Activated T-cell treated with anti-CD3 and anti-CD28 coated beads, Interleukin-2, amount 50 U/mL, for 72 hours (primary cell): Measurements from ENCODE around the gene LPP. TPM values are rescaled to one million over a fixed set of nuclear protein-coding genes. Genes with fewer than 3 reads are reported as not detected.
A peak's percentile ranks its signal among the peaks of the same experiment; 100 is the strongest.

Experiments used
- ATAC-seq, 2 donors: fragments of 150-1000 bp; cut with Tn5 transposase; replicated peaks in 1 of 2; 2 replicates each; pipeline ENCODE4 v1.10.0; 2021; ENCODE audit warnings: moderate library complexity in 2 of 2, mild to moderate bottlenecking in 1 of 2
- DNase-seq, 2 donors: peaks; one replicate each; pipeline ENCODE4 v3.0.0; 2021 to 2022; ENCODE audit warnings: mixed read lengths in 1 of 2
- H3K27ac Mint-ChIP-seq: one replicate; pipeline ENCODE4 v1.8.0; 2022; ENCODE audit warnings: mild to moderate bottlenecking, moderate library complexity, mixed read lengths
- H3K27me3 Mint-ChIP-seq: one replicate; pipeline ENCODE4 v1.8.0; 2022; ENCODE audit warnings: low read depth, mixed read lengths
- H3K36me3 Mint-ChIP-seq, 2 donors: one replicate each; pipeline ENCODE4 v1.8.0; 2022; ENCODE audit warnings: mixed read lengths in 2 of 2, mild to moderate bottlenecking in 1 of 2; ENCODE audit not compliant: insufficient read depth in 2 of 2
- H3K4me1 Mint-ChIP-seq: one replicate; pipeline ENCODE4 v1.8.0; 2022; ENCODE audit warnings: low read depth, mixed read lengths
- H3K4me3 Mint-ChIP-seq, 2 donors: one replicate each; pipeline ENCODE4 v1.8.0; 2022; ENCODE audit warnings: mild to moderate bottlenecking in 2 of 2, mixed read lengths in 2 of 2, moderate library complexity in 2 of 2
- H3K9me3 Mint-ChIP-seq, 2 donors: one replicate each; pipeline ENCODE4 v1.8.0; 2022; ENCODE audit warnings: mixed read lengths in 2 of 2
- total RNA-seq, 2 donors: library from RNA; stranded (reverse); gene quantifications; one replicate each; pipeline ENCODE4 v1.2.3, GENCODE V29; 2022

LPP gene
- total RNA-seq, 2 donors from 2014 or later: 50.4 to 67.7 TPM

- H3K4me3 Mint-ChIP-seq: no peak overlapping the region
- H3K36me3 Mint-ChIP-seq: peaks cover 0 to 4% of the 10 kb centered on the region in 2 donors
- no peak overlapping the region for H3K27ac Mint-ChIP-seq
These were observed 516.5 kb downstream of the LPP start for GRCh38 chr3:188670446-188670845.

GRCh38 chr3:188671971-188672370 lies 518.0 kb downstream of the LPP start:
- Mint-ChIP-seq H3K36me3 (peaks cover 0 to 4% of the 10 kb centered on the region in 2 donors), H3K4me3 (peak overlapping the region; percentile 37 to 58), H3K27me3 (no peaks in the 10 kb centered on the region), H3K9me3 (peaks cover 0 to 3% of the 10 kb centered on the region in 2 donors), H3K4me1 (peaks cover 28% of the 10 kb centered on the region), H3K27ac (no peak overlapping the region)
- no peak for DNase-seq
- no peak for ATAC-seq

More at GRCh38 chr3:188670446-188670845, 516.5 kb downstream of the LPP start:
- no peak for DNase-seq
- Mint-ChIP-seq H3K9me3 (peaks cover 0 to 3% of the 10 kb centered on the region in 2 donors), H3K27me3 (no peaks in the 10 kb centered on the region), H3K4me1 (peaks cover 30% of the 10 kb centered on the region)
- no peak for ATAC-seq

- ATAC-seq (no peak), DNase-seq (no peak)
- Mint-ChIP-seq H3K4me1 (peaks cover 26% of the 10 kb centered on the region), H3K27me3 (no peaks in the 10 kb centered on the region), H3K9me3 (peaks cover 0 to 3% of the 10 kb centered on the region in 2 donors), H3K4me3 (no peak overlapping the region), H3K36me3 (peaks cover 0 to 4% of the 10 kb centered on the region in 2 donors), H3K27ac (no peak overlapping the region)
These were observed 518.9 kb downstream of the LPP start for GRCh38 chr3:188672840-188673239.

- DNase-seq (no peak), ATAC-seq (no peak)
- Mint-ChIP-seq H3K27me3 (no peaks in the 10 kb centered on the region), H3K9me3 (peaks cover 0 to 3% of the 10 kb centered on the region in 2 donors), H3K4me1 (peaks cover 25% of the 10 kb centered on the region), H3K36me3 (peaks cover 0 to 4% of the 10 kb centered on the region in 2 donors), H3K27ac (no peak overlapping the region), H3K4me3 (no peak overlapping the region)
These were observed 519.8 kb downstream of the LPP start for GRCh38 chr3:188673646-188674186.

GRCh38 chr3:188674595-188674994 lies 520.6 kb downstream of the LPP start:
- ATAC-seq (no peak), DNase-seq (no peak)
- Mint-ChIP-seq H3K4me1 (peaks cover 25% of the 10 kb centered on the region), H3K27ac (no peak overlapping the region), H3K4me3 (no peak overlapping the region), H3K27me3 (no peaks in the 10 kb centered on the region), H3K9me3 (peaks cover 0 to 3% of the 10 kb centered on the region in 2 donors), H3K36me3 (no peaks in the 10 kb centered on the region)

- Mint-ChIP-seq H3K27me3 (no peaks in the 10 kb centered on the region), H3K27ac (no peak overlapping the region), H3K4me3 (no peak overlapping the region), H3K9me3 (peaks cover 0 to 3% of the 10 kb centered on the region in 2 donors), H3K36me3 (peaks cover 0 to 2% of the 10 kb centered on the region in 2 donors), H3K4me1 (peaks cover 25% of the 10 kb centered on the region)
- DNase-seq: no peak
- ATAC-seq: no peak
These were observed 523.4 kb downstream of the LPP start for GRCh38 chr3:188677344-188677743.

GRCh38 chr3:188680189-188680588 lies 526.2 kb downstream of the LPP start:
- no peaks in the 10 kb centered on the region for H3K27me3 Mint-ChIP-seq
- peaks cover 2 to 3% of the 10 kb centered on the region in 2 donors for H3K36me3 Mint-ChIP-seq
- ATAC-seq: no peak
- peaks cover 39% of the 10 kb centered on the region for H3K4me1 Mint-ChIP-seq
- H3K27ac Mint-ChIP-seq: peak overlapping the region; percentile 4
- no peak overlapping the region for H3K4me3 Mint-ChIP-seq
- no peak for DNase-seq
- H3K9me3 Mint-ChIP-seq: peaks cover 0 to 1% of the 10 kb centered on the region in 2 donors

GRCh38 chr3:188680605-188681004 lies 526.6 kb downstream of the LPP start:
- peaks cover 0 to 2% of the 10 kb centered on the region in 2 donors for H3K9me3 Mint-ChIP-seq
- H3K27ac Mint-ChIP-seq: no peak overlapping the region
- no peak for ATAC-seq

GRCh38 chr3:188682316-188682715 lies 528.4 kb downstream of the LPP start:
- peaks cover 46% of the 10 kb centered on the region for H3K4me1 Mint-ChIP-seq
- no peak for DNase-seq
- H3K36me3 Mint-ChIP-seq: peaks cover 2 to 3% of the 10 kb centered on the region in 2 donors
- H3K27me3 Mint-ChIP-seq: no peaks in the 10 kb centered on the region
- H3K27ac Mint-ChIP-seq: peak overlapping the region; percentile 85
- H3K4me3 Mint-ChIP-seq: no peak overlapping the region
- H3K9me3 Mint-ChIP-seq: peaks cover 0 to 2% of the 10 kb centered on the region in 2 donors
- ATAC-seq: no peak

More at GRCh38 chr3:188680605-188681004, 526.6 kb downstream of the LPP start:
- no peak for DNase-seq
- peaks cover 2 to 3% of the 10 kb centered on the region in 2 donors for H3K36me3 Mint-ChIP-seq
- H3K27me3 Mint-ChIP-seq: no peaks in the 10 kb centered on the region
- H3K4me1 Mint-ChIP-seq: peaks cover 39% of the 10 kb centered on the region
- H3K4me3 Mint-ChIP-seq: no peak overlapping the region

GRCh38 chr3:188683032-188683521 lies 529.1 kb downstream of the LPP start:
- Mint-ChIP-seq H3K27ac (peak overlapping the region; percentile 85), H3K27me3 (no peaks in the 10 kb centered on the region), H3K4me3 (peak overlapping the region in 1 of 2 donors; percentile 63), H3K9me3 (peaks cover 0 to 2% of the 10 kb centered on the region in 2 donors), H3K4me1 (peaks cover 46% of the 10 kb centered on the region), H3K36me3 (peaks cover 2 to 3% of the 10 kb centered on the region in 2 donors)
- ATAC-seq (peak; percentile 99), DNase-seq (peak; percentile 45 to 49)

- Mint-ChIP-seq H3K4me1 (peaks cover 51% of the 10 kb centered on the region), H3K9me3 (peaks cover 0 to 2% of the 10 kb centered on the region in 2 donors), H3K27me3 (no peaks in the 10 kb centered on the region), H3K4me3 (no peak overlapping the region), H3K36me3 (peaks cover 3 to 4% of the 10 kb centered on the region in 2 donors), H3K27ac (no peak overlapping the region)
- DNase-seq: no peak
- ATAC-seq: no peak
These were observed 530.3 kb downstream of the LPP start for GRCh38 chr3:188684276-188684675.

GRCh38 chr3:188685789-188686188 lies 531.8 kb downstream of the LPP start:
- DNase-seq: no peak
- no peak for ATAC-seq
- H3K27me3 Mint-ChIP-seq: no peaks in the 10 kb centered on the region
- H3K4me1 Mint-ChIP-seq: peaks cover 54% of the 10 kb centered on the region
- no peak overlapping the region for H3K4me3 Mint-ChIP-seq
- H3K9me3 Mint-ChIP-seq: peaks cover 0 to 2% of the 10 kb centered on the region in 2 donors
- peaks cover 2 to 3% of the 10 kb centered on the region in 2 donors for H3K36me3 Mint-ChIP-seq
- H3K27ac Mint-ChIP-seq: no peak overlapping the region

- Mint-ChIP-seq H3K36me3 (peaks cover 2 to 3% of the 10 kb centered on the region in 2 donors), H3K4me1 (peaks cover 58% of the 10 kb centered on the region), H3K27ac (no peak overlapping the region), H3K4me3 (no peak overlapping the region), H3K9me3 (peaks cover 0 to 2% of the 10 kb centered on the region in 2 donors), H3K27me3 (no peaks in the 10 kb centered on the region)
- ATAC-seq (no peak), DNase-seq (no peak)
These were observed 532.4 kb downstream of the LPP start for GRCh38 chr3:188686324-188686723.

GRCh38 chr3:188687389-188687788 lies 533.4 kb downstream of the LPP start:
- DNase-seq (no peak), ATAC-seq (no peak)
- Mint-ChIP-seq H3K9me3 (peaks cover 0 to 2% of the 10 kb centered on the region in 2 donors), H3K4me3 (no peak overlapping the region), H3K4me1 (peaks cover 54% of the 10 kb centered on the region), H3K27ac (no peak overlapping the region), H3K27me3 (peaks cover 1% of the 10 kb centered on the region), H3K36me3 (peaks cover 2 to 3% of the 10 kb centered on the region in 2 donors)
